ENCODE results near the gene CES5A.

- no peak for TF ChIP-seq POLR2A (IDR thresholded peaks at IDR 0.05; ENCODE audit: low read length)
- TF ChIP-seq GATA1 (IDR thresholded peaks at IDR 0.05; ENCODE audit: low read depth, low read length), result no peak
Observed at GRCh38 chr16:55868980-55869379, 6.2 kb downstream of the CES5A start.
